Hematopoietic multipotent progenitor cell treated with erythropoietin and hydrocortisone succinate and interleukin-3 and kit ligand, for 15 days (in vitro differentiated cells): Measurements from ENCODE around the gene C2CD4A.

Experiments
- DNase-seq: peaks from one replicate; pipeline ENCODE4 v3.0.0-alpha.2; 2015; ENCODE audit warnings: low spot score

C2CD4A gene

GRCh38 chr15:62060113-62060895 lies 6.5 kb upstream of the C2CD4A start, which contains the start of gene VPS13C:
Gene VPS13C, minus strand, starts transcription at chr15:62060447. Its CDS starts 73 bp downstream, at chr15:62060374.
- DNase-seq = peak; percentile 85

GRCh38 chr15:62060896-62061280 lies 5.9 kb upstream of the C2CD4A start:
- no peak for DNase-seq

- DNase-seq = no peak
These were observed 2.7 kb upstream of the C2CD4A start for GRCh38 chr15:62063825-62064635.

- DNase-seq = no peak
These were observed 769 bp downstream of the C2CD4A start for GRCh38 chr15:62067448-62068044.

- DNase-seq = no peak
These were observed 1.5 kb downstream of the C2CD4A start for GRCh38 chr15:62068071-62068809.

- DNase-seq = no peak
These were observed 2.0 kb downstream of the C2CD4A start for GRCh38 chr15:62068810-62069167.

- DNase-seq = no peak
These were observed 2.8 kb downstream of the C2CD4A start for GRCh38 chr15:62069551-62069950.

GRCh38 chr15:62071711-62072308 lies 5.0 kb downstream of the C2CD4A start:
- peak; percentile 65 for DNase-seq

- DNase-seq = no peak
These were observed 9.0 kb downstream of the C2CD4A start for GRCh38 chr15:62075595-62076277.

- DNase-seq = no peak
These were observed 12.8 kb downstream of the C2CD4A start for GRCh38 chr15:62079594-62079993.

- no peak for DNase-seq
These were observed 16.7 kb downstream of the C2CD4A start for GRCh38 chr15:62083194-62084154.

GRCh38 chr15:62085740-62086139 lies 19.0 kb downstream of the C2CD4A start:
- no peak for DNase-seq

- no peak for DNase-seq
These were observed 21.0 kb downstream of the C2CD4A start for GRCh38 chr15:62087671-62088352.

GRCh38 chr15:62088353-62088693 lies 21.5 kb downstream of the C2CD4A start:
- DNase-seq = no peak

- no peak for DNase-seq
These were observed 22.8 kb downstream of the C2CD4A start for GRCh38 chr15:62089616-62090015.

GRCh38 chr15:62090988-62091387 lies 24.2 kb downstream of the C2CD4A start:
- no peak for DNase-seq

- no peak for DNase-seq
These were observed 27.0 kb downstream of the C2CD4A start for GRCh38 chr15:62093809-62094208.

GRCh38 chr15:62094388-62094787 lies 27.6 kb downstream of the C2CD4A start:
- no peak for DNase-seq

- DNase-seq = no peak
These were observed 32.4 kb downstream of the C2CD4A start for GRCh38 chr15:62099094-62099601.
